Measurements from ENCODE around the gene TOP3A. TPM values are rescaled to one million over a fixed set of nuclear protein-coding genes. Genes with fewer than 3 reads are reported as not detected.

Gene TOP3A
- total RNA-seq, 1 experiment from 2014 or later = 68.7 TPM

DNA sequence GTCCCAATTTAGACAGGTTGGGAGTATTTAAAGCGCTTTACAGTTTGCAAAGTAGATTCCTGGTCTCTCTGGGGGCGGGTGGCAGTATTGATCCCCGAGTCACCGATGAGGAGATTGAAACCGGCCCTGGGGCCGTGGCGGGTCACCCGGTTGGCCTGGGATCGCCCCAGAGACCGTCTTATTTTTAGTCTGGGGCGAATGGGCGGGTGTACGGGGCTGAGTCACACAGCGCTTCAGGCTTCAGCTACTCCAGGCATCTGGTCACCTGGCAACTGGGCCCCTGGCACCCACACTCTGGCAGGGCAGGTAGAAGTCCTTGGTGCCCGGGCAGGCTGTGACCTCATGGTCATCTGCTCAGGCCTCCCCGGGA, 53.7 kb downstream of the TOP3A start:
- Histone ChIP-seq H2BK12ac (ENCODE audit: insufficient read length, low read depth, low read length) (no peak overlapping the region), H3K18ac (ENCODE audit: insufficient read length, low read depth, low read length) (peak overlapping the region; percentile 15), H4K91ac (ENCODE audit: insufficient read length, low read depth, low read length) (no peak overlapping the region), H3K27ac (ENCODE audit: insufficient read length, low read depth, low read length) (no peak overlapping the region), H3K23ac (ENCODE audit: insufficient read length, low read depth, low read length) (no peak overlapping the region), H3K79me2 (ENCODE audit: insufficient read depth, low read length) (no peaks in the 10 kb centered on the region; the same call in 1 of the 2 replicates), H3K79me1 (ENCODE audit: insufficient read depth, low read depth, low read length, poor library complexity, severe bottlenecking) (no peaks in the 10 kb centered on the region), H2BK20ac (ENCODE audit: low read depth, low read length, poor library complexity, severe bottlenecking) (no peak overlapping the region), H4K8ac (replicated peaks; ENCODE audit: insufficient read length, low read depth, low read length) (no peak overlapping the region), H3K4me2 (ENCODE audit: insufficient read depth, insufficient read length, low read length) (peak overlapping the region; percentile 26), H2BK5ac (ENCODE audit: insufficient read length, low read length) (no peak overlapping the region), H3K9me3 (ENCODE audit: control insufficient read depth, low read depth, low read length) (no peaks in the 10 kb centered on the region), H3K14ac (ENCODE audit: insufficient read depth, low read length) (0 out of 2 replicates have a peak overlapping the region, but pooled peaks have one; percentile 55), H4K20me1 (ENCODE audit: control insufficient read depth, insufficient read depth, insufficient read length) (no peaks in the 10 kb centered on the region), H2AFZ (ENCODE audit: low read length) (no peak overlapping the region), H3K23me2 (ENCODE audit: insufficient read length, low read depth, low read length, poor library complexity, severe bottlenecking) (peaks cover 12% of the 10 kb centered on the region), H3K4me1 (ENCODE audit: insufficient read depth, low read length) (no peaks in the 10 kb centered on the region), H2AK5ac (ENCODE audit: insufficient read length, low read length) (no peak overlapping the region), H3K27me3 (ENCODE audit: insufficient read depth, low read length) (no peaks in the 10 kb centered on the region), H2BK120ac (ENCODE audit: low read depth, low read length, poor library complexity, severe bottlenecking) (no peak overlapping the region), H2BK15ac (ENCODE audit: low read depth, low read length) (no peak overlapping the region), H3K56ac (ENCODE audit: insufficient read length, low read depth, low read length) (no peak overlapping the region), H4K5ac (ENCODE audit: insufficient read length, low read depth, low read length) (no peak overlapping the region), H3T11ph (ENCODE audit: low read length) (no peak overlapping the region), H3K4ac (ENCODE audit: low read depth, low read length) (no peak overlapping the region), H3K9ac (ENCODE audit: extremely low read depth, insufficient read length, low read length) (peak overlapping the region; percentile 66)
- Mint-ChIP-seq H3K36me3 (ENCODE audit: insufficient read depth in 1 of 3, low read depth in 3 of 3) (peaks cover 4 to 23% (median 19%) of the 10 kb centered on the region in 3 experiments), H3K4me1 (peaks cover 20 to 33% of the 10 kb centered on the region in 2 experiments), H3K9me3 (no peaks in the 10 kb centered on the region), H3K27me3 (ENCODE audit: low read depth) (no peaks in the 10 kb centered on the region), H3K4me3 (peak overlapping the region; percentile 78 to 85), H3K27ac (peak overlapping the region; percentile 47 to 89 (median 52); a peak in 3 of 7 replicates)
- no CpG with 5 or more reads among the region's 16 CpGs for WGBS (ENCODE audit: extremely low coverage, insufficient read length, low lambda C conversion rate)
- peak; percentile 68 for DNase-seq
- TF ChIP-seq, protein P1, sequence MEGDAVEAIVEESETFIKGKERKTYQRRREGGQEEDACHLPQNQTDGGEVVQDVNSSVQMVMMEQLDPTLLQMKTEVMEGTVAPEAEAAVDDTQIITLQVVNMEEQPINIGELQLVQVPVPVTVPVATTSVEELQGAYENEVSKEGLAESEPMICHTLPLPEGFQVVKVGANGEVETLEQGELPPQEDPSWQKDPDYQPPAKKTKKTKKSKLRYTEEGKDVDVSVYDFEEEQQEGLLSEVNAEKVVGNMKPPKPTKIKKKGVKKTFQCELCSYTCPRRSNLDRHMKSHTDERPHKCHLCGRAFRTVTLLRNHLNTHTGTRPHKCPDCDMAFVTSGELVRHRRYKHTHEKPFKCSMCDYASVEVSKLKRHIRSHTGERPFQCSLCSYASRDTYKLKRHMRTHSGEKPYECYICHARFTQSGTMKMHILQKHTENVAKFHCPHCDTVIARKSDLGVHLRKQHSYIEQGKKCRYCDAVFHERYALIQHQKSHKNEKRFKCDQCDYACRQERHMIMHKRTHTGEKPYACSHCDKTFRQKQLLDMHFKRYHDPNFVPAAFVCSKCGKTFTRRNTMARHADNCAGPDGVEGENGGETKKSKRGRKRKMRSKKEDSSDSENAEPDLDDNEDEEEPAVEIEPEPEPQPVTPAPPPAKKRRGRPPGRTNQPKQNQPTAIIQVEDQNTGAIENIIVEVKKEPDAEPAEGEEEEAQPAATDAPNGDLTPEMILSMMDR (conservative IDR thresholded peaks at IDR 0.05) = no peak
